NCI-H446 treated with DMSO at 0.1 percent for 48 hours (cell line): Measurements from ENCODE around the gene CMPK2.

ENCODE experiments used
- DNase-seq: peaks from one replicate; lab custom pipeline; 2025; lab: John Stamatoyannopoulos, UW

CMPK2 gene

DNA sequence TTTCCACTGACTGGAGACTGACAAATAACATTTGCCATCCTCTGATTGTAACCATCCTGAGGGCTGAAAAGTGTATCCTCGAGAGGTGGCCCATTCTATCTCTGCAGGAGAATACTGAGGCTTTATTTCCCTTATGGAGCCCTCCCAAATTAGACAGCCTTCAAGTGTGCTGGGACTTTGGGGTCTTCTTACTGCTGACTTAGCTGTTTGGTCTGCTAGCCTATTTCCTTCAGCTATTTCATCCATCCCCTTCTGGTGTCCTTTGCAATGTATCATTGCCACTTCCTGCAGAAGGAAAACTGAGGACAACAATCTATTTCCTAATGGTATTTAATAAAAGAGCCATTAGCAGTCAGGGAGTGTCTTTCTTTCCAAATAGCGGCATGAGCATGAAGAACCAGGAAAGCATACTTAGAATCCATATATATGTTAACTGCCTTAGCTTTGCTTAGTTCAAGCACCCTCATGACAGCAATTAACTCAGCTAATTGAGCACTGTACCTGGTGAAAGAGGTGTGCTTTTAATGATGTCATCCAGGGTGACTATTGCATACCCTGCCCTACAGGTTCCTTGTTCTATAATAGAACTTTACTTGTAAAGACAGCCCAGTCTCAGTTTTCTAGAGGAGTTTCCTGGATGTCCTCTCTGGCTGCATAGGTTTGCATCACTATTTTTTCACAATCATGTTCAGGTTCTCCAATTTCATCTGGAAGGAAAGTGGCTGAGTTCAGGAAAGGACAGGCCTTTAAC is 24.0 kb downstream of the CMPK2 start:
- DNase-seq, result no peak

DNA sequence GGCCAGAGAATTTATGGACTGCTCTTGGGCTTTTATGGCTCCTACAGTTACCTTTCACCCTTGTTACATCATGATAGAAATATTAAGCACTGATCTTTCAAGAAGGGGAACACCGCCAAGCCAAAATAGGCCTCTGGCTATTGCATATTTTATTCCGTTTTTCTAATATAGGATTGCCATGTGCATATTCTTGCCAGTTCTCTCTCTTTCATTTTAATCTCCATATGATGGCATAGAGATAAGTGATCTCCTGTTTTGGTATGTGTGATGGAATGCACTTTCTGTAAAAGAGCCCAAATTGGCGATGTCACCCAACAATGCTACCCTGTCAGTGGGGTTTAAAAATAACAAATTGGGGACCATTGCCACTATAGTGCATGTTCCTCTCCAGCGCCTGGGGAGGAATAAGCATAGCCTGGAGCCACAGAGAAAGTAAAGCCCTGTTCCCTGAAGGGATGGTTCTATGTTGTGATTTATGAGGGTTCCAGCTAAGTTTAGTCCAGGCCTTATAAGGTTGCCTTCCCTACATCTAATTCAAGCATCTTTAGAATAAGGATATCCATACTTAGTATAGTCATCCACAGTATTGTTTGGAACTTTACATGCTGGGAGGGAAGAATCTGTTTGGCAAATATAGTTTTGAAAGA is 26.9 kb downstream of the CMPK2 start:
- DNase-seq, result no peak

DNA sequence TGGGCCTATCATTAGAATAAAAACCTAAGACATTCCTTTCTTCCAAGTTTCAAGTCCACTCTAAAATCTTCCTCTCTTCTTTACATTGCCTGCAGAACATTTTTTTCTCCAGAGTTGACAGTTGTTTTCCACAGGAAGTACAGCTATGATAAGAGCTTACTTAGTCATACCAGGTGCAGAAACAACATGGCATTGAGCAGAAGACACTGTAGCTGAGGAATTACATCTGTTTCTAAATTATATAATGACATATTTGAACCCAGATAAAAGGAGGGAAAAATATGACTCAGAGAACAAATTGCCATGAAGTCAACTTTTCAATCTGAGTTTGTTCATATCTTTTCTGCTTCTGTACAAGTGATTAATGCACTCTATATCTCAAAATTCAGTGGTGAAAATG is 30.2 kb downstream of the CMPK2 start:
- no peak for DNase-seq

DNA sequence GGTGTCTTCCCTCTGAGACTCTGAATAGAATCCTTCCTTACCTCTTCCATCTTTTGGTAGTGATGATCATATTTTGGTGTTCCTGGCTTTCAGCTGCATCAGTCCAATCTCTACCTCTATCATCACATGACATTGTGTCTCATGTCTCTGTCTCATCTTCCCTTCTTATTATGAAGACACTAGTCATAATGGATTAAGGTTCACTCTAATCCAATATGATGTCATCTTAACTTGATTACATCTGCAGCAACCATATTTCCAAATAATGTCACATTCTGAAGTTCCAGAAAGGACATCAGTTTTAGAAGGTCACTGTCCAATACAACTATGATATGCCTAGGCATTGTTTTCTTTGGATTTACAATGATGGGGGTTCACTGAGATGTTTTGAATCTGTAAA is 31.5 kb downstream of the CMPK2 start:
- no peak for DNase-seq

- DNase-seq, result no peak
Observed at GRCh38 chr2:6833300-6833604, 32.5 kb downstream of the CMPK2 start.

GRCh38 chr2:6832596-6833299 is 33.0 kb downstream of the CMPK2 start:
- no peak for DNase-seq

GRCh38 chr2:6831229-6831628 is 34.5 kb downstream of the CMPK2 start:
- DNase-seq, result no peak

- DNase-seq, result peak; percentile 42
Observed at GRCh38 chr2:6828299-6828584, 37.5 kb downstream of the CMPK2 start.

DNA sequence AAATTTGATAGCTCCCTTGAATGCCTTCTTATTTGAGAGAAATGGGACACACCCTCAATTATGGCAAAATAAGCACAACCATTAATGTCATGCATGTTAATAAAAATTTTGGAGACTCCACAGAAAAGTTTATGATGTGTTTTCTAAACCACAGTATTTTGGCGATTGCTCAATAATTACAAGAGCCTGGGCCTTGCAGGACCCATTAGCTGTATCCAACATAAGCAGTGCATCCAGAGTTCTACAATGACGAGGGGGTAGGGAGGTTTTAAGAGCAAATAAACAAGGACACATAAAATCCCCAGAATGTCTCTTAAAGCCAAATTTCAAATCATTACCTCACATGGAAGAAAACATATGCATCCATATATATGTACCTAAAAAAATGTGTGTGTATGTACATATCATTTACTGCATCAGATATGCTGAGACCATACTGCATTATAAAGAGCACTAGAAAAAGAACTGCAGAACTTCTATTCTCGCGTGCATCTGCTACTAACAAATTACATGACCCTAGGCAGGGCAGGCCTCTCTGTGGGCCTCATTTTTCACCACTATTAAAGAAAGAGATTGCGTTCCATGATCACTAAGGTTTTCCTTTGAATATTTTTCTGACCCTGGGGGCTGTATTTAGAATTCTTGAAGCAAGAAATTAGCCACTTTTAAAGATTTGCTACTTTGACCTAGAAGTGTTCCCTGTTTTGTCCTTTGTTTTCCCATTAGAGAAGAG is 38.0 kb downstream of the CMPK2 start:
- DNase-seq, result no peak

- DNase-seq, result no peak
Observed at GRCh38 chr2:6826081-6826913, 39.4 kb downstream of the CMPK2 start.

GRCh38 chr2:6824962-6825361 is 40.7 kb downstream of the CMPK2 start:
- no peak for DNase-seq

DNA sequence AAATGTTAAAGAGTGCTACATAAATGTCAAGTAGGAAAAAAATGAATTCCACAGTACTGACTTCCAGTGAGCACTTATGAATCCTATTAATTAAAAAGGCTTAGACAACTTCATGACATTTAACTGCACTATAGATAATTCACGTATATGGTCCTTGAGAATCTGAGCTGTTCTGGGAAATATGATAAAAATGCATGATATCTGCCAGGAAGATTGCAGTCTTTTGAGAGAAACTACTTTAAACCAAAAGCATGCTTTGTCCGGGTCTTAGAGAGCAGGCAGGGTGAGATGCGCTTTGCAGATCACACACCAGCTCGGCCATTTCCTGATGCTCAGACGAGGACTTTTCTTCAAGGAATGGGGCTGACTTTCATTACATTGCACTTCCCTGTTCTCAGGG is 42.6 kb downstream of the CMPK2 start:
- DNase-seq, result no peak

DNA sequence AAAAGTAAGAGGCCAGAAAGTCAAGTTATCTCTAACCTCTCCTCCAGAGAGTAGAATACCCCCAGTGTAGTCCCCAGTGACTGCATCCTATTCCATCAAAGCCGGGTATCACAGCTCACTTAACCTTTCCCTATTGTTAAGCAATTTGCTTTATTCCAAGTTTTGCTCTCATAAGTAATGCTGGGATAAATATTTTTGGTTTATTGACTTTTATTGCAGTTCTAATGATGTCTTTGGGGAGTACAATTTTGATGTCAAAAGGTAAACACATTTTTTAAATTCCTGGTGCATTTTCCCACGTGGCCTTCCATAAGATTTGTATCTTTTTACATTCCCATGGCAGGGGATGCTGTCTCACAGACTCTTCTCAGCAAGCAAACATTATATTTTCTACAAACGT is 43.3 kb downstream of the CMPK2 start:
- DNase-seq, result no peak

DNA sequence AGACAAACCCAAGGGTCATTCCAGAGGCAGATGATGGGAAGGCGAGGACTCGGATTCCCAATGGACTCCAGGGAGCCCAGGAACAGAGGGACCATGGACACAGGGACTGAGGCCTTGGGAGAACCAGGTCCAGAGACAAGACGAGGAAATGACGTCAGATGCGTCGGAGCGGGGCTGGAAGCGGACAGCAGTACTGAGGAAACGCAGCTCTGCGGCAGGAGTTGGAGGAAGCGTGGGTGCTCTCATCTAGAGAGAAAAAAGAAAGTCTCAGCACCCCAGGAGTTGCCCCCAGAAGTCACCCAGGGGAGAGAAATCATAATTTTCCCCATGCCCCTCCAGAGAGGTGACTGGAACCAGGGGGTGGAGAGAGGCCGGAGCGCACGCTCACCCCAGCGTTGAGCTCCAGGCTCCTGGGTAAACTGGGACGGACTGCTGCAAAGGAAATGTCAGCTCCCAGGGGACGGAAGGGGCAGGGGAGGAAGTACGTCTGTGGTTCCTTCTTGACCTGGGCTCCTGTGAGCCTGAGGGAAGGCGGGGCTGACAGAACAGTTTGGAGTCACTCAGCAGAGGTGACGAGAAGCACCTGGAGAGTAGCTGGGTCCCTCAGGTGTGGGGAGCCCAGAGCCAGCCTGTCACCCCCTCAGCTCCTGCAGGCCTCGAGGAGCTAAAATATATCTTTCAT is 44.7 kb downstream of the CMPK2 start:
- no peak for DNase-seq

DNA sequence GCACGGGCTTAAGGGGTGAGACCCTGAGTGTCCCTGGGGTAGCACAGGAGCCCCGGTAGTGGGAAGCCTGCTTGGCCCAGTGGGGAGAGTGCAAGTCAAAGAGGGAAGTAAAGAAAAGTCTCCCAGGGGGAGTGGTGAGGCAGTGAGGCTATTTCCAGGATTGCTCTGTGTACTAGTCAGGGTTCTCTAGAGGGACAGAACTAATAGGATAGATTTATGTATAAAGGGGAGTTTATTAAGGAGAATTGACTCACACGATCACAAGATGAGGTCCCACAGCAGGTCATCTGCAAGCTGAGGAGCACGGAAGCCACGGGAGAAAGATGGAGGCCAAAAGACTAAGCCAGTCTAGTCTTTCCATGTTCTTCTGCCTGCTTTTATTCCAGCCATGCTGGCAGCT is 45.5 kb downstream of the CMPK2 start:
- DNase-seq, result no peak

DNA sequence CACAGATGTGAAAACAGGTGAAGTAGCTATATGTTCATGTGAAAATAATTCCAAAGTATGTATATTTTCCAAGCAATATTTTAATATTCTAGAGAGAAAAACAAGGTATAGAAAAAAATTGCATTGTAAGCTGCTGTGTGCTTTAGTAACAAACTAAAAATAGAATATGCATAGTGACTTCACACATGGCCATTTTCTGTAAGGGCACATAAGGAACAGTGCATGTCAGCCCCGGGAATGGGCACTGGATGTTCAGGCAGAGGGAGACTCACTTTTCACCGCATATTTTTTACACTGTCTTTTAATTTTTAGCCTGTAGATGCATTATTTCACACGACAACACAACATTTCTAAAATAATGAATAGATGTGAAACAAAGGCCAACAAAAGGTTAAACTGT is 46.0 kb downstream of the CMPK2 start:
- no peak for DNase-seq

DNA sequence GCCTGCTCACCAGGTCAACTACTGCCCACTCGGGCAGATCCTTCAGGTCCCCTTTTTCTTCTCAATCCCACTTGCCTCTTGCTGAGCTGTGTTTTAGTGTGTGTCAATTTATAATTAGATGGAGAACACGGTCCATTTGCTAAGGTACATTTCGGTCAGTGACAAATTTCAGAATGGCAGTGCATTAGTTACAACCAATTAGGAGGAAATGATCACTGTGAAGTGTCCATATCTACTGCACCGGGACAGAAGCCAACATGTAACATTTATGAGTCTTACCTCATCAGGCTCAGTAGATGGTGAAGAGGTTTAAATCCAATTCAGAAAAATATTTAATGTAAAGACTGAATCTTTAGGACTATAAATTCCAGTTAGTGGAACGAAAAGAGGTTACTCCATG is 47.7 kb downstream of the CMPK2 start:
- DNase-seq, result no peak

DNA sequence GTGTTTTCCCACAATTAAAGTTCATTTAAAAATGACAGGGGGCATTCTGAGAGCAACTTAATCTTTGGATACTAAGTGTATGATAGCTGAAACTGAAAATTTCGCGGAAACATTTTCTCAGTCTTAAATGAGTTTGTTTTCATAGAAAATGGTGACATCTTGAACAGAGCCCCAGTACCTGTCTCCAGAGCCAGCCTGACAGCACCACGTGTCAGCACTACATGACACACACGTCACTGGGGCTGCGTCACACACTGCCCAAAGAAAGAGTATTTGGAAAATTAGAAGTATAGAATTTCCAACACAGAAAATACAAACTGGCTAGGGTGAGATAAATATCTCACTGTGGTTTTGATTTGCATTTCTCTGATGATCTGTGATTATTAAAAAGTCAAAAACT is 50.8 kb downstream of the CMPK2 start:
- no peak for DNase-seq

DNA sequence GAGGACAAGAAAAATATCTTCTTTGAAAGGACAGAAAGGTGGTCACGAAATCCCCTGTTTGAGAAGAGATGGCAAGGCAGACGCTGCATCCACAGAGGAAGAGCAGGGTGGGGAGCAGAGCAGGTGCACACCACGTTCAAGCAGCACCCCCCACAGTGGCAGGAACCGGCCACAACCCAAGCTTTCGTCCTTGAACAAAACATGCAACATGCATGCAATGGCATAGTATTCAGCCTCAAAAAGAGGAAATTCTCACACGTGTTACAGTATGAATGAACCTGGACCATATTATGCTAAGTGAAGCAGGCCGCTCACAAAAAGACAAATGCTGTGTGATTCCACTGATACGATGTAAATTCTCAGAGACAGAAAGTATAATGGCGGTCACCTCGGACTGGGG is 51.4 kb downstream of the CMPK2 start:
- no peak for DNase-seq

DNA sequence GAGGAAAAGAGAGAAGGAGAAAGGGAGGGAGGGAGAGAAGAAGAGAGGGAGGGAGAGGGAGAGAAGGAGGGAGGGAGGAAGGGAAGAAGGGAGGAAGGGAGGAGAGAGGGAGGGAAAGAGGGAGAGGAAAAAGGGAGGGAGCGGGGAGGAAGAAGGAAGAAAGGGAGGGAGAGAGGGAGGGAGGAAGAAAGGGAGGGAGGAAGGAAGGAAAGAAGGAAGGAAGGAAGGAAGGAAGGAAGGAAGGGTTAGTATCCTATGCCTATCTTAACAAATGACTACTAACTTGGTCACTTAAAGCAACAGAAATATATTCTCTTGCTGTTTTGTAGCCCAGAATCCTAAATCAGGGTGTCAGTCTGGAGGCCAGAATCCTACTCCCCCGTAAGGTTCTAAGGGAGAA is 52.1 kb downstream of the CMPK2 start:
- DNase-seq, result no peak

GRCh38 chr2:6812857-6813530 is 52.7 kb downstream of the CMPK2 start:
- DNase-seq, result no peak
